Upper lobe of right lung (tissue), 1 donor: ENCODE measurements around the gene PANK3. TPM values are rescaled to one million over a fixed set of nuclear protein-coding genes. Genes with fewer than 3 reads are reported as not detected.
"Not testable (repeated sequence)": the region's sequence is repeated elsewhere in the genome, so short reads cannot be mapped to it uniquely, and the experiment has no call there.

Experiments used
- ATAC-seq: fragments of 200-7000 bp; cut with Tn5 transposase; one replicate; pipeline ENCODE4 v1.9.1; 2020; ENCODE audit warnings: mild to moderate bottlenecking, moderate library complexity
- DNase-seq: peaks from one replicate; pipeline ENCODE4 v3.0.0-alpha.2; 2020
- H3K27ac ChIP-seq: fragments of 200-600 bp; one replicate; pipeline ENCODE4 v1.8.0; 2022
- H3K27me3 ChIP-seq: fragments of 200-600 bp; one replicate; pipeline ENCODE4 v1.8.0; 2022; ENCODE audit warnings: mild to moderate bottlenecking
- H3K36me3 ChIP-seq: fragments of 200-600 bp; one replicate; pipeline ENCODE4 v1.8.0; 2022
- H3K4me1 ChIP-seq: fragments of 200-600 bp; one replicate; pipeline ENCODE4 v1.8.0; 2022
- H3K4me3 ChIP-seq: fragments of 200-600 bp; one replicate; pipeline ENCODE4 v1.8.0; 2022; ENCODE audit warnings: mild to moderate bottlenecking
- H3K9me3 ChIP-seq: fragments of 200-600 bp; one replicate; pipeline ENCODE4 v1.8.0; 2022
- intact Hi-C: fragments of 100-400 bp; cut with DNase I; formaldehyde crosslinking; loops from one replicate; pipeline ENCODE4 v1.11.0; 2022
- total RNA-seq: library from RNA; stranded (reverse); fragmentation: NEBNext Ultra II Directional; extraction: Animal tissue kit (Norgen Biotek cat#: 25700); gene quantifications from one replicate; pipeline ENCODE4 v1.2.1, GENCODE V29; 2021
- TF ChIP-seq, protein P1 (sequence below): fragments of 200-600 bp; IDR thresholded peaks from one replicate; pipeline ENCODE4 v1.8.0; 2022; ENCODE audit warnings: antibody characterized with exemption
- donor health status: DM: no; HTN: yes; CAD: no; lungs with severe emphysema.

PANK3 gene
- total RNA-seq, 1 donor from 2014 or later = 64.3 TPM

- DNase-seq (no peak), ATAC-seq (no peak)
- Histone ChIP-seq H3K4me3 (no peak overlapping the region), H3K9me3 (no peaks in the 10 kb centered on the region), H3K27ac (no peak overlapping the region), H3K36me3 (no peaks in the 10 kb centered on the region), H3K27me3 (no peaks in the 10 kb centered on the region), H3K4me1 (peaks cover 20% of the 10 kb centered on the region)
- intact Hi-C loops = no loop called here
- TF ChIP-seq, protein P1, sequence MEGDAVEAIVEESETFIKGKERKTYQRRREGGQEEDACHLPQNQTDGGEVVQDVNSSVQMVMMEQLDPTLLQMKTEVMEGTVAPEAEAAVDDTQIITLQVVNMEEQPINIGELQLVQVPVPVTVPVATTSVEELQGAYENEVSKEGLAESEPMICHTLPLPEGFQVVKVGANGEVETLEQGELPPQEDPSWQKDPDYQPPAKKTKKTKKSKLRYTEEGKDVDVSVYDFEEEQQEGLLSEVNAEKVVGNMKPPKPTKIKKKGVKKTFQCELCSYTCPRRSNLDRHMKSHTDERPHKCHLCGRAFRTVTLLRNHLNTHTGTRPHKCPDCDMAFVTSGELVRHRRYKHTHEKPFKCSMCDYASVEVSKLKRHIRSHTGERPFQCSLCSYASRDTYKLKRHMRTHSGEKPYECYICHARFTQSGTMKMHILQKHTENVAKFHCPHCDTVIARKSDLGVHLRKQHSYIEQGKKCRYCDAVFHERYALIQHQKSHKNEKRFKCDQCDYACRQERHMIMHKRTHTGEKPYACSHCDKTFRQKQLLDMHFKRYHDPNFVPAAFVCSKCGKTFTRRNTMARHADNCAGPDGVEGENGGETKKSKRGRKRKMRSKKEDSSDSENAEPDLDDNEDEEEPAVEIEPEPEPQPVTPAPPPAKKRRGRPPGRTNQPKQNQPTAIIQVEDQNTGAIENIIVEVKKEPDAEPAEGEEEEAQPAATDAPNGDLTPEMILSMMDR = no peak
Measured at GRCh38 chr5:168575391-168576372, 3.5 kb downstream of the PANK3 start.

DNA sequence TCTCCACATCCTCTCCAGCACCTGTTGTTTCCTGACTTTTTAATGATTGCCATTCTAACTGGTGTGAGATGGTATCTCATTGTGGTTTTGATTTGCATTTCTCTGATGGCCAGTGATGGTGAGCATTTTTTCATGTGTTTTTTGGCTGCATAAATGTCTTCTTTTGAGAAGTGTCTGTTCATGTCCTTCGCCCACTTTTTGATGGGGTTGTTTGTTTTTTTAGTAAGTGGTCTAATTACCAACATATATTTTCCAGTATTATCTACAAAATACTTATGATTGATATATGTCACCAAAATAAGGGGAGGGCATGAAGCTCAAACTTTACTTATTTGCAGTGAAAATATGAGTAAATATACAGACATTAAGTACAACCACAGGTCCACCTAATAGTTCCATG, 5.0 kb downstream of the PANK3 start:
- H3K4me3 ChIP-seq, H3K36me3 ChIP-seq, DNase-seq, H3K27ac ChIP-seq, intact Hi-C loops, H3K27me3 ChIP-seq, H3K9me3 ChIP-seq, ATAC-seq: not testable (repeated sequence)
- peaks cover 22% of the 10 kb centered on the region for H3K4me1 ChIP-seq

- H3K27me3 ChIP-seq, ATAC-seq, H3K4me3 ChIP-seq: not testable (repeated sequence)
Measured at GRCh38 chr5:168573663-168574062, 5.5 kb downstream of the PANK3 start.

DNA sequence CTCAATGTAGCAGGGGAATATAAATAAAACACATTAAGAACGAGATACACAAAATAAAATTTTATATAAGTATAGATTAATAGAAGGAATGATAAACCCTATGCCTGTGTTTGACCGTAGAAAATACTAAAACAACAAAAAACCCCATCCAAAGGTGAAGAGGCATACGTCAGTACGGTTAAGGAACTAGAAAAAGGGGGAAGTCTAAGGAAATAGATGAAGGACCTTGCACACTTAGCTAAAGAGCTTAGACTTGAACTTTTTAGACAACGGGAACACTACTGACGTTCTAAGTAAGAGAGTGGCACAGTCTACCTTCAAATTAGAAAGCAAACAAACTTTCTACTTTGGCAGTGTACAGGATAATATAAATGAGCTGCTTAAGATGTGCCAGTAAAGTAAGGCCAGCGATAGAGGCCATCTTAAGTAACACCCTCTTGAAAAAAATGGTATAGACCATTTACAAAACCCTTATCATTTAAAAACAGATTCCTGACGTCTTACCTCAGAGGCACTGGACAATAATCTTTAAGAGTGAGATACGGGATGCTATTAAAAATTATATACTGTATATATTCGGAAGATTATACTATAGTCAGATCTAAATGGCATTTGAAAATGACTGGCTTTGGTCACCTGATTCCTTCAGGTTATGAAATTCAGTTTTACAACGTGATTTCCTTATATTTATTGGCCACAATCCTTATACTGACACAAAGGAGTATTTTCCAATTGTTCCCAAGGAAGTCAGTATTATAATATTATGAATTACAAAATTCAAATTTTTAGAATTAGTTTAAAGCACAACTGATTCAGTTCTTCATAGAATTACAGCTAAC, 8.5 kb downstream of the PANK3 start:
- no peak overlapping the region for H3K27ac ChIP-seq
- DNase-seq (no peak), ATAC-seq (no peak)
- intact Hi-C loops = no loop called here
- H3K9me3 ChIP-seq = no peaks in the 10 kb centered on the region
- TF ChIP-seq, protein P1 = no peak
- no peaks in the 10 kb centered on the region for H3K27me3 ChIP-seq
- H3K4me1 ChIP-seq = peaks cover 9% of the 10 kb centered on the region
- no peak overlapping the region for H3K4me3 ChIP-seq
- peaks cover 18% of the 10 kb centered on the region for H3K36me3 ChIP-seq

More at GRCh38 chr5:168573663-168574062, 5.5 kb downstream of the PANK3 start:
- H3K27ac ChIP-seq, H3K9me3 ChIP-seq, DNase-seq, H3K36me3 ChIP-seq, intact Hi-C loops: not testable (repeated sequence)
- H3K4me1 ChIP-seq = peaks cover 22% of the 10 kb centered on the region

GRCh38 chr5:168568738-168569137, 10.4 kb downstream of the PANK3 start:
- Histone ChIP-seq H3K4me3 (no peak overlapping the region), H3K27me3 (no peaks in the 10 kb centered on the region), H3K4me1 (peaks cover 5% of the 10 kb centered on the region), H3K36me3 (peaks cover 37% of the 10 kb centered on the region), H3K27ac (no peak overlapping the region), H3K9me3 (no peaks in the 10 kb centered on the region)
- no peak for DNase-seq
- TF ChIP-seq, protein P1 = no peak
- intact Hi-C loops = no loop called here
- ATAC-seq = no peak

GRCh38 chr5:168563959-168564358, 15.2 kb downstream of the PANK3 start:
- Histone ChIP-seq H3K27me3 (no peaks in the 10 kb centered on the region), H3K36me3 (peaks cover 76% of the 10 kb centered on the region), H3K9me3 (no peaks in the 10 kb centered on the region), H3K4me1 (no peaks in the 10 kb centered on the region), H3K27ac (no peak overlapping the region), H3K4me3 (no peak overlapping the region)
- ATAC-seq = no peak
- TF ChIP-seq, protein P1 = no peak
- intact Hi-C loops = no loop called here
- no peak for DNase-seq
